Endodermal cell (in vitro differentiated cells): Measurements from ENCODE around the gene DEPP1. TPM values are rescaled to one million over a fixed set of nuclear protein-coding genes. Genes with fewer than 3 reads are reported as not detected.

Source experiments
- DNase-seq: peaks from one replicate; pipeline ENCODE4 v3.0.0-alpha.2; 2017
- H3K27ac ChIP-seq: 2 replicates; pipeline ENCODE4 v1.5.1; 2013; ENCODE audit warnings: mild to moderate bottlenecking, low read depth, low read length, moderate library complexity
- H3K27me3 ChIP-seq: 2 replicates; pipeline ENCODE4 v1.6.1; 2013; ENCODE audit warnings: mild to moderate bottlenecking, low read length, moderate library complexity; ENCODE audit not compliant: insufficient read depth, control insufficient read depth, poor library complexity, severe bottlenecking
- H3K36me3 ChIP-seq: 2 replicates; pipeline ENCODE4 v1.7.0; 2013; ENCODE audit warnings: mild to moderate bottlenecking, low read length, moderate library complexity; ENCODE audit not compliant: control insufficient read depth, insufficient read depth
- H3K4me1 ChIP-seq: one replicate; pipeline ENCODE4 v1.7.0; 2013; ENCODE audit warnings: low read length; ENCODE audit not compliant: control insufficient read depth, insufficient read depth
- H3K4me3 ChIP-seq: 2 replicates; pipeline ENCODE4 v1.5.1; 2013; ENCODE audit warnings: mild to moderate bottlenecking, low read length, moderate library complexity
- H3K9ac ChIP-seq: 2 replicates; pipeline ENCODE4 v1.6.1; 2013; ENCODE audit warnings: mild to moderate bottlenecking, low read length, moderate library complexity; ENCODE audit not compliant: poor library complexity, severe bottlenecking; ENCODE audit errors: extremely low read depth
- H3K9me3 ChIP-seq: 2 replicates; pipeline ENCODE4 v1.6.1; 2013; ENCODE audit warnings: mild to moderate bottlenecking, low read length, moderate library complexity; ENCODE audit not compliant: control insufficient read depth
- H3K27ac Mint-ChIP-seq: 2 replicates; pipeline ENCODE4 v1.8.0; 2020; ENCODE audit warnings: mixed read lengths
- H3K27me3 Mint-ChIP-seq: 2 replicates; pipeline ENCODE4 v1.8.0; 2021; ENCODE audit warnings: mild to moderate bottlenecking, mixed read lengths; ENCODE audit not compliant: insufficient read depth
- H3K36me3 Mint-ChIP-seq: 2 replicates; pipeline ENCODE4 v1.8.0; 2020; ENCODE audit warnings: low read depth, mixed read lengths
- H3K4me1 Mint-ChIP-seq: 2 replicates; pipeline ENCODE4 v1.8.0; 2020; ENCODE audit warnings: mixed read lengths
- H3K4me3 Mint-ChIP-seq: 2 replicates; pipeline ENCODE4 v1.8.0; 2020; ENCODE audit warnings: mild to moderate bottlenecking, moderate library complexity, mixed read lengths
- H3K9me3 Mint-ChIP-seq: 2 replicates; pipeline ENCODE4 v1.8.0; 2020; ENCODE audit warnings: mild to moderate bottlenecking, mixed read lengths
- WGBS, 2 experiments: methylation state at CpG; one replicate each; pipeline versions ENCODE4 v1.1.5 to v1.1.7; 2013; ENCODE audit warnings: missing lambda C conversion rate in 2 of 2, mixed read lengths in 1 of 2; ENCODE audit not compliant: insufficient coverage in 1 of 2, insufficient read length in 1 of 2; 5-methylcytosine and 5-hydroxymethylcytosine counted together
- total RNA-seq, 2 donors: library from RNA; stranded (reverse); fragmentation: NEBNext Ultra II Directional in 1 of 2; extraction: Animal tissue kit (Norgen Biotek cat#: 25700) in 1 of 2; gene quantifications; 2 replicates in 1 of 2; 3 replicates in 1 of 2; pipeline ENCODE4 v1.2.1, GENCODE V29; 2021
- TF ChIP-seq, protein P1 (sequence below): fragments of 200-600 bp; sonication (generic); conservative IDR thresholded peaks from 2 replicates; pipeline ENCODE4 v1.5.0; 2021; ENCODE audit warnings: antibody characterized with exemption, mild to moderate bottlenecking

DEPP1 gene
- total RNA-seq, 2 donors from 2014 or later: 1.3 to 2.6 TPM

DNA sequence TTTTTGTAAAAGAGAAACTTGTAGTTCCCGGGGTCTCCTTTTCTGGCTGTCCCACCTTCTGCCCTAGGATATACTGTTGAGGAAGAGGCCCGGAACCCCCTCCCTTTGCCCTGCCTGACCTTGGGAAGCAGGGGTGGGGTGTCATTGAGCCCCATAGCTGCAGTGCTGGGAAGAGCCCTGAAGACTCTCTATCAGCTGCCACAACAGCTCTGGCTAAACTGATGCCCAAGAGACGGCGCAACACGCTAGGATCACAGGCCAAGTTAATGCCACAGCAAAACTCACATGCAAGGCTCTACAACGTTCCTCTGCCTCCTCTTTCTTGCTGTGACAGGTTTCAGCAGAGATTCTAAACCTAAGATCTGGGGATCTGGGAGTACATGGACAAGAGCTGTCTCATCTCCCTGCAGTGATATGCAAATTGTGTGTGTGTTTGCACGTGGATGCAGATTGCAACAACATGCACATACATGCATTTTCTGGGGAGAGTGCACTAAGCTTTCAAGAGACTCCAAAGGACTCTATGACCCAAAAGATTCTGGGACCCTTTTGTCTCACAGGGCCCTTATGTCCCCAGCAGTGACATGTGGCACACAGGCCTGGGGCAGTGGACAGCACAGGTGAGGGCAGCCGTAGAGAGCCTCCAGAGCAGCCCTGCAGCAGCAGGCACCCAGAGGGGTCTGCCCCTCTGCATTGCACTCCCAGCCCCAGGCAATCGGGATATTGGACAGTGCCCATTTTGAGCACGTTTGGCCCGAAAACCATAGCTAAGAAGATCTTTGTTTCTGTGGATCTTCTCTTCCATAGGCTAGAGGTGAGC lies 16.5 kb downstream of the DEPP1 start:
- H3K9ac ChIP-seq: no peak overlapping the region
- H3K36me3 ChIP-seq: no peaks in the 10 kb centered on the region
- no peaks in the 10 kb centered on the region for H3K9me3 Mint-ChIP-seq
- peaks cover 45% of the 10 kb centered on the region for H3K4me1 Mint-ChIP-seq
- peaks cover 9% of the 10 kb centered on the region for H3K27me3 ChIP-seq
- TF ChIP-seq, protein P1, sequence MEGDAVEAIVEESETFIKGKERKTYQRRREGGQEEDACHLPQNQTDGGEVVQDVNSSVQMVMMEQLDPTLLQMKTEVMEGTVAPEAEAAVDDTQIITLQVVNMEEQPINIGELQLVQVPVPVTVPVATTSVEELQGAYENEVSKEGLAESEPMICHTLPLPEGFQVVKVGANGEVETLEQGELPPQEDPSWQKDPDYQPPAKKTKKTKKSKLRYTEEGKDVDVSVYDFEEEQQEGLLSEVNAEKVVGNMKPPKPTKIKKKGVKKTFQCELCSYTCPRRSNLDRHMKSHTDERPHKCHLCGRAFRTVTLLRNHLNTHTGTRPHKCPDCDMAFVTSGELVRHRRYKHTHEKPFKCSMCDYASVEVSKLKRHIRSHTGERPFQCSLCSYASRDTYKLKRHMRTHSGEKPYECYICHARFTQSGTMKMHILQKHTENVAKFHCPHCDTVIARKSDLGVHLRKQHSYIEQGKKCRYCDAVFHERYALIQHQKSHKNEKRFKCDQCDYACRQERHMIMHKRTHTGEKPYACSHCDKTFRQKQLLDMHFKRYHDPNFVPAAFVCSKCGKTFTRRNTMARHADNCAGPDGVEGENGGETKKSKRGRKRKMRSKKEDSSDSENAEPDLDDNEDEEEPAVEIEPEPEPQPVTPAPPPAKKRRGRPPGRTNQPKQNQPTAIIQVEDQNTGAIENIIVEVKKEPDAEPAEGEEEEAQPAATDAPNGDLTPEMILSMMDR: no peak
- no peaks in the 10 kb centered on the region for H3K9me3 ChIP-seq
- peaks cover 18% of the 10 kb centered on the region for H3K27me3 Mint-ChIP-seq
- peak; percentile 33 for DNase-seq
- no peak overlapping the region for H3K4me3 Mint-ChIP-seq
- H3K36me3 Mint-ChIP-seq: no peaks in the 10 kb centered on the region
- H3K4me1 ChIP-seq: peaks cover 14% of the 10 kb centered on the region
- H3K27ac ChIP-seq: no peak overlapping the region
- no peak overlapping the region for H3K4me3 ChIP-seq
- no peak overlapping the region for H3K27ac Mint-ChIP-seq
- WGBS, 2 experiments: 88 to 93% methylated on average over 9 to 11 of the region's 11 CpGs

DNA sequence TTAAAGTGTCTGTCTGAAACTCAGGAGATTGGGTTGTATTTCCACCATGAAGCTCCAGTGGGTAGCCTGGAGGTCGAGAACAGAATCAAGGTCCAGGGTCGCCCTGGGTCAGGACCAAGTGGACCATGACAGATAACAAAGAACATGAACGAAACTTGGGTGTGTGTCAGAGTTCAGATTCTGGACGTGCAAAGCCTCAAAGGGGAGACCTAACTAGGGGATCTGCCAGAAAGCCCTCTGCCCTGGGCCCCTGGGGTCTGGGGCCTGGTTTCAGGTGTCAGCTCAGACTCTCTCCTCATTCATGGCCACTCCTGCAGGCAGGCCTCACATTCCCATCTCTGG lies 17.4 kb downstream of the DEPP1 start:
- H3K4me1 Mint-ChIP-seq: peaks cover 45% of the 10 kb centered on the region
- TF ChIP-seq, protein P1: no peak
- Histone ChIP-seq H3K4me3 (no peak overlapping the region), H3K9me3 (no peaks in the 10 kb centered on the region), H3K9ac (no peak overlapping the region), H3K27me3 (peaks cover 9% of the 10 kb centered on the region), H3K4me1 (peaks cover 14% of the 10 kb centered on the region), H3K27ac (no peak overlapping the region), H3K36me3 (no peaks in the 10 kb centered on the region)
- DNase-seq: no peak
- H3K9me3 Mint-ChIP-seq: peaks cover 2% of the 10 kb centered on the region
- H3K27ac Mint-ChIP-seq: no peak overlapping the region
- WGBS, 2 experiments: 75 to 83% methylated on average over 4 of the region's 4 CpGs
- peaks cover 18% of the 10 kb centered on the region for H3K27me3 Mint-ChIP-seq
- H3K4me3 Mint-ChIP-seq: no peak overlapping the region
- peaks cover 7% of the 10 kb centered on the region for H3K36me3 Mint-ChIP-seq

DNA sequence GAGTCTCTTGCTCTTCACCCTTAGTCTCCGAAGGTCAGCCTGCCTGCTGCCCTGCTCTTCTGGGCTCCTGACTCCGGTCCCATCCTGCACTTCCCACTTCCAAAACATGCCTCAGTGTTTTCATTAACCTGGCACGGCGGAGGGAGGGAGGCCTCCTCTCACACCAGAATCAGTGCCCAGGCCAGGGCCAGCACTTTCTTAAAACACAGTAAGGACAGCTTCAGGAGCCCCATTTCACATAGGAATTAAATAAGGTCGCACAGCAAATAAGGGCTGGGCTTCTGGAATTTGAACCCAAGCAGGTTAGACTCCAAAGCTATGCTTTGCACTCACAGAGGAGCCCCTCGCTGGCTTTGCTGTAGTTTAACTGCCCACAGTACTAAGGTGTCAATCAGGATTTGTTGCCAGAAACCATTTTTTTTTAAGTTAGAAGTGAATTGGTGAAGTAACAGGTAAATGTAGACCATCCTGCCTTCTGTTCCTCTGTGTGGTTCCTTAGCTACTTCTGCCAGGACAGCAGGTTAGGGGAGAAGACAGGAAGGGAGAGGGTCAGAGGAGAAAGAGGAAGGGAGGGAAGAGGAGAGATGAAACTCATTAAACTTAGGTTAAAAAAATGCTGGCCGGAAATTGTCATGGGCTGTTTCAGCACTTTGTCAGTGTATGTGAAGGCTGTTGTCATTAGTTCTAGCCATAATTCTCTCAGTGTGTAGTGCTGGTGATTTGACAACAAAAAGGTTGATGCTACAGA lies 18.0 kb downstream of the DEPP1 start:
- Histone ChIP-seq H3K36me3 (no peaks in the 10 kb centered on the region), H3K4me1 (peaks cover 14% of the 10 kb centered on the region), H3K4me3 (peak overlapping the region; percentile 77), H3K27ac (no peak overlapping the region), H3K9me3 (no peaks in the 10 kb centered on the region), H3K9ac (no peak overlapping the region), H3K27me3 (peaks cover 9% of the 10 kb centered on the region)
- peaks cover 8% of the 10 kb centered on the region for H3K36me3 Mint-ChIP-seq
- H3K9me3 Mint-ChIP-seq: peaks cover 2% of the 10 kb centered on the region
- peaks cover 18% of the 10 kb centered on the region for H3K27me3 Mint-ChIP-seq
- peak overlapping the region; percentile 74 for H3K4me3 Mint-ChIP-seq
- H3K27ac Mint-ChIP-seq: no peak overlapping the region
- TF ChIP-seq, protein P1: no peak
- 77 to 80% methylated on average over 7 of the region's 7 CpGs for WGBS, 2 experiments
- H3K4me1 Mint-ChIP-seq: peaks cover 41% of the 10 kb centered on the region
- DNase-seq: peak; percentile 47
